ENCODE data around the gene GTPBP10.

Gene GTPBP10

GRCh38 chr7:90346336-90347125 lies at the start of gene GTPBP10:
Gene GTPBP10, plus strand, starts transcription at chr7:90346716. Its CDS starts 26 bp downstream, at chr7:90346742.
- H3K4me3 ChIP-seq (replicated peaks; ENCODE audit: low read depth, low read length): peak within 1 kb of the TSS; percentile 99
- peak; percentile 98 for DNase-seq (ENCODE audit: low read depth)
- peak; percentile 71 for TF ChIP-seq CTCF (IDR thresholded peaks at IDR 0.05; ENCODE audit: low read length, missing control alignments)

GRCh38 chr7:90298145-90299038 lies 48.1 kb upstream of the GTPBP10 start:
- TF ChIP-seq CTCF (IDR thresholded peaks at IDR 0.05; ENCODE audit: low read length, missing control alignments): peak; percentile 92
- no peak overlapping the region for H3K4me3 ChIP-seq (replicated peaks; ENCODE audit: low read depth, low read length)
- peak; percentile 86 for DNase-seq (ENCODE audit: low read depth)

- DNase-seq (ENCODE audit: low read depth): no peak
- no peak overlapping the region for H3K4me3 ChIP-seq (replicated peaks; ENCODE audit: low read depth, low read length)
- TF ChIP-seq CTCF (IDR thresholded peaks at IDR 0.05; ENCODE audit: low read length, missing control alignments): no peak
Observed at GRCh38 chr7:90303241-90303640, 43.3 kb upstream of the GTPBP10 start.

GRCh38 chr7:90309872-90310271 lies 36.6 kb upstream of the GTPBP10 start:
- TF ChIP-seq CTCF (IDR thresholded peaks at IDR 0.05; ENCODE audit: low read length, missing control alignments): no peak
- DNase-seq (ENCODE audit: low read depth): no peak
- no peak overlapping the region for H3K4me3 ChIP-seq (replicated peaks; ENCODE audit: low read depth, low read length)

GRCh38 chr7:90311175-90311574 lies 35.3 kb upstream of the GTPBP10 start:
- DNase-seq (ENCODE audit: low read depth): no peak
- TF ChIP-seq CTCF (IDR thresholded peaks at IDR 0.05; ENCODE audit: low read length, missing control alignments): no peak
- H3K4me3 ChIP-seq (replicated peaks; ENCODE audit: low read depth, low read length): no peak overlapping the region

GRCh38 chr7:90312745-90313144 lies 33.8 kb upstream of the GTPBP10 start:
- DNase-seq (ENCODE audit: low read depth): peak; percentile 26
- H3K4me3 ChIP-seq (replicated peaks; ENCODE audit: low read depth, low read length): no peak overlapping the region
- TF ChIP-seq CTCF (IDR thresholded peaks at IDR 0.05; ENCODE audit: low read length, missing control alignments): peak; percentile 26

Data from fibroblast of pulmonary artery (primary cell).